H1 (cell line): ENCODE results near the gene TLL1.

Source experiments
- BRCA1 ChIP-seq: IDR thresholded peaks from 2 replicates; pipeline ENCODE4 v1.6.1; 2012; ENCODE audit warnings: low read depth, low read length, improper control_type of control experiment
- CREB1 ChIP-seq: IDR thresholded peaks from 2 replicates; pipeline ENCODE4 v1.6.1; 2012; ENCODE audit warnings: inconsistent platforms
- EGR1 ChIP-seq: IDR thresholded peaks from 2 replicates; pipeline ENCODE4 v1.6.1; 2011; ENCODE audit warnings: low read depth, low read length, borderline replicate concordance
- EZH2 ChIP-seq: fragments of 200-600 bp; sonication (generic); IDR thresholded peaks from 2 replicates; pipeline ENCODE4 v1.7.1; 2012; ENCODE audit warnings: low read depth, mild to moderate bottlenecking, moderate library complexity, low read length, inconsistent platforms; ENCODE audit not compliant: severe bottlenecking
- MAFK ChIP-seq: IDR thresholded peaks from 2 replicates; pipeline ENCODE4 v1.6.1; 2012; ENCODE audit warnings: low read depth, mild to moderate bottlenecking, improper control_type of control experiment, low read length
- POLR2A ChIP-seq, 2 experiments: IDR thresholded peaks; 1 replicate in 1 of 2; 2 replicates in 1 of 2; pipeline ENCODE4 v1.6.1; 2011; ENCODE audit warnings: low read depth in 2 of 2, low read length in 2 of 2, mild to moderate bottlenecking in 2 of 2; ENCODE audit errors: control extremely low read depth in 1 of 2
- RFX5 ChIP-seq: IDR thresholded peaks from 2 replicates; pipeline ENCODE4 v1.6.1; 2011; ENCODE audit warnings: low read depth, low read length, improper control_type of control experiment, borderline replicate concordance
- SIN3A ChIP-seq, 2 experiments: IDR thresholded peaks in 1 of 2; conservative IDR thresholded peaks in 1 of 2; 2 replicates each; pipeline ENCODE4 v1.6.1; 2011 to 2012; ENCODE audit warnings: low read length in 2 of 2, improper control_type of control experiment in 1 of 2, low read depth in 1 of 2, mild to moderate bottlenecking in 1 of 2
- TCF12 ChIP-seq: IDR thresholded peaks from 2 replicates; pipeline ENCODE4 v1.6.1; 2011; ENCODE audit warnings: low read depth, mild to moderate bottlenecking, low read length
- TEAD4 ChIP-seq: IDR thresholded peaks from 2 replicates; pipeline ENCODE4 v1.6.1; 2012; ENCODE audit warnings: low read depth, low read length, inconsistent platforms, mixed read lengths
- TF ChIP-seq, protein P1 (sequence below), 3 experiments: IDR thresholded peaks; 1 replicate in 2 of 3; 2 replicates in 1 of 3; pipeline versions ENCODE4 v1.5.1 to v1.6.1; 2011; ENCODE audit warnings: low read length in 3 of 3, mild to moderate bottlenecking in 3 of 3, inconsistent platforms in 2 of 3, low read depth in 1 of 3, moderate library complexity in 1 of 3; ENCODE audit not compliant: insufficient read depth in 1 of 3; ENCODE audit errors: control extremely low read depth in 1 of 3
- TF ChIP-seq, protein P2 (sequence below): IDR thresholded peaks from 2 replicates; pipeline ENCODE4 v1.6.1; 2012; ENCODE audit warnings: inconsistent platforms

DNA sequence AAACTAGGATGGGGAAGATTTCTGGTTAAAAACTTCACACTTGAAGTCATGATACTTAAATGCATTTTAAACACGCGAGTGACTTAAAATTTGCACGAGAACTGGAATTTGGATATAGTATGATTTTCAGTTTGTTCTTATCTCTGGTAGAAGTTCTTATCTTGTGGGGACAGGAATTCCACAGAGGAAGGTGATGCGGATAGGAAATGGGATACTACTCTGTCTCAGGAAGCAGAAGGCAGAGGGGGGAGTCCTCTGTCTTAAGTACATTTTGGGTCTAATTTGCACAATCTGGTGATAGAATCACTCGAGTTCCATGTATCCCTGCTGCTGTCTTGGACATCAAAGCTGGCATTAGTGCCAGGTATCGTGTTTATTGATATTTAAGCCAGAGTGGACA is 53.3 kb downstream of the TLL1 start:
- TF ChIP-seq TCF12 (no peak), RFX5 (no peak), CREB1 (no peak), POLR2A (IDR thresholded peaks at IDR 0.05; ENCODE audit: control extremely low read depth in 1 of 2, low read depth in 2 of 2, low read length in 2 of 2) (no peak), BRCA1 (no peak), SIN3A (conservative IDR thresholded peaks at IDR 0.05 in 1 of 2, IDR thresholded peaks at IDR 0.05 in 1 of 2; ENCODE audit: low read depth in 1 of 2, low read length in 2 of 2) (no peak), TEAD4 (no peak), MAFK (no peak), EZH2 (no peak), EGR1 (no peak)
- TF ChIP-seq, protein P1, sequence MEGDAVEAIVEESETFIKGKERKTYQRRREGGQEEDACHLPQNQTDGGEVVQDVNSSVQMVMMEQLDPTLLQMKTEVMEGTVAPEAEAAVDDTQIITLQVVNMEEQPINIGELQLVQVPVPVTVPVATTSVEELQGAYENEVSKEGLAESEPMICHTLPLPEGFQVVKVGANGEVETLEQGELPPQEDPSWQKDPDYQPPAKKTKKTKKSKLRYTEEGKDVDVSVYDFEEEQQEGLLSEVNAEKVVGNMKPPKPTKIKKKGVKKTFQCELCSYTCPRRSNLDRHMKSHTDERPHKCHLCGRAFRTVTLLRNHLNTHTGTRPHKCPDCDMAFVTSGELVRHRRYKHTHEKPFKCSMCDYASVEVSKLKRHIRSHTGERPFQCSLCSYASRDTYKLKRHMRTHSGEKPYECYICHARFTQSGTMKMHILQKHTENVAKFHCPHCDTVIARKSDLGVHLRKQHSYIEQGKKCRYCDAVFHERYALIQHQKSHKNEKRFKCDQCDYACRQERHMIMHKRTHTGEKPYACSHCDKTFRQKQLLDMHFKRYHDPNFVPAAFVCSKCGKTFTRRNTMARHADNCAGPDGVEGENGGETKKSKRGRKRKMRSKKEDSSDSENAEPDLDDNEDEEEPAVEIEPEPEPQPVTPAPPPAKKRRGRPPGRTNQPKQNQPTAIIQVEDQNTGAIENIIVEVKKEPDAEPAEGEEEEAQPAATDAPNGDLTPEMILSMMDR (IDR thresholded peaks at IDR 0.05; ENCODE audit: control extremely low read depth in 1 of 3, insufficient read depth in 1 of 3, low read depth in 1 of 3, low read length in 3 of 3): no peak
- TF ChIP-seq, protein P2, sequence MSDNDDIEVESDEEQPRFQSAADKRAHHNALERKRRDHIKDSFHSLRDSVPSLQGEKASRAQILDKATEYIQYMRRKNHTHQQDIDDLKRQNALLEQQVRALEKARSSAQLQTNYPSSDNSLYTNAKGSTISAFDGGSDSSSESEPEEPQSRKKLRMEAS: no peak
